Spleen (tissue), 7 donors: ENCODE measurements around the gene GPR157.

ENCODE experiments used
- CTCF ChIP-seq, 11 experiments: fragments of 200-600 bp in 7 of 11; fragments of 450-650 bp in 4 of 11; sonication (generic) in 4 of 11; IDR thresholded peaks in 8 of 11; conservative IDR thresholded peaks in 3 of 11; 1 replicate in 7 of 11; 2 replicates in 4 of 11; pipeline versions ENCODE4 v1.4.0 to v1.8.0; 2016 to 2021; ENCODE audit warnings: antibody characterized with exemption in 11 of 11, inconsistent platforms in 4 of 11, mild to moderate bottlenecking in 1 of 11
- POLR2A ChIP-seq, 3 donors: fragments of 450-650 bp; IDR thresholded peaks; one replicate each; pipeline ENCODE4 v1.5.1; 2017; ENCODE audit warnings: antibody characterized with exemption in 3 of 3, mild to moderate bottlenecking in 1 of 3
- donor health status: DM: no; HTN: no; CAD: no; lungs with moderate emphysema.
- donor health status: DM: no; HTN: no; CAD: no.
- donor health status: DM: no; HTN: no; CAD: no.

GRCh38 chr1:9150582-9151327, 21.9 kb upstream of the GPR157 start:
- no peak for TF ChIP-seq CTCF (IDR thresholded peaks at IDR 0.05 in 8 of 11, conservative IDR thresholded peaks at IDR 0.05 in 3 of 11)
- TF ChIP-seq POLR2A (IDR thresholded peaks at IDR 0.05), result no peak
